HUDEP-2 (cell line): ENCODE measurements around the gene TRPM8.

Experiments used
- DNase-seq, 76 experiments: peaks; one replicate each; lab custom pipeline; 2025; ENCODE audit not compliant: unreplicated experiment in 76 of 76; lab: John Stamatoyannopoulos, UW

Gene TRPM8

DNA sequence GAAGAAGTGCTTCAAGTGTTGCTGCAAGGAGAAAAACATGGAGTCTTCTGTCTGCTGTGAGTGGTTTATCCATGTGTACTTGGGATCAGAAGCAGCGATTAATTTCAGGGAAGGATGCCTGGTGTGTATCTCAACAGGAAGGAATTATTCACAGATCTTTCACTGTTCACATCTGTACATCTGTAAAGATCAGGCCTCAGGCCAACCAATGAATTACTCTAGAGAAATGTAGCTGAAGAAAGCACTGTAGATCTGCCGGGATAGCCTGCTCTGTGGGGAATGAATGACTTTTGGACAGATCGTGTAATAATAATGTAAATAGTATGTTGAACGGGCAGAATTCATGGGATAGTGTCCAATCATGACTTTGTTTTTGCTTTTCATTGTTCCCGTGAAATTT lies 79.3 kb downstream of the TRPM8 start:
- no peak for DNase-seq

DNA sequence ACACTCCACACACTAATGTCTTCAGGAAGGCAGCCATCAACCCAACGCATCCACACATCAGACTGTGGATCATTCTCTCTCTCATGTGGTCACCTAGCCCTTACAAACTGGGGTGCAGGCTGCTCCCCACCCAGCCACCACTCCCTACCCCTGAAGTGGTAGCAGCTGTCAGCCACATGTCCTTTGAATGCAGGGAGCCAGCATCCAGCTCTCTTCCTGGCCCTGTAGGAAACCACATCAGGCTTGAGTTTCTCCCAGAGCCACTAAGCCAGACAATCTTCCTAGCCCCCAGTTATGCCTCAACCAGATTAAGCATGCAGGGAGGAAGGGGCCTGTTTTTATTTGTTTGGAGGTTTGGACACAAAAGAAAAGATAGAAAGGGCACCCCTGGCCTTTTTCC lies 80.5 kb downstream of the TRPM8 start:
- DNase-seq = no peak

DNA sequence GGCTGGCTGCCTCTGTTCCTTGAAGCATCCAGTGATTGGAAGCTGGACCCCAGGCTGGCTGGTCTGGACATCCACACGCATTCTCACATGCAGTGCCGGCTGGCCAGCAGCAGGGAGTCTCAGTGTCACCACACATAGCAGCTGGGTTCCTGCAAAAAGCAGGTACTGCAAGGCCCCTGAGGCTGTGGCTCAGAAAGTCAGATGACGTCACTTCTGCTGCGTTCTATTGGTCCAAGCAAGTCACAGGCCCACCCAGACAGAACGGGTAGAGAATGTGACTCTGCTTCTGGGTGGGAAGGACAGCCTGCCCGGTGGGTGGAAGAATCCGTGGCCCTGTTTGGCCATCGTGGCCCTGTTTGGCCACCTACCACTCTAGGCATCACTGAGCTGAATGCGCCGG lies 82.0 kb downstream of the TRPM8 start:
- DNase-seq = no peak

DNA sequence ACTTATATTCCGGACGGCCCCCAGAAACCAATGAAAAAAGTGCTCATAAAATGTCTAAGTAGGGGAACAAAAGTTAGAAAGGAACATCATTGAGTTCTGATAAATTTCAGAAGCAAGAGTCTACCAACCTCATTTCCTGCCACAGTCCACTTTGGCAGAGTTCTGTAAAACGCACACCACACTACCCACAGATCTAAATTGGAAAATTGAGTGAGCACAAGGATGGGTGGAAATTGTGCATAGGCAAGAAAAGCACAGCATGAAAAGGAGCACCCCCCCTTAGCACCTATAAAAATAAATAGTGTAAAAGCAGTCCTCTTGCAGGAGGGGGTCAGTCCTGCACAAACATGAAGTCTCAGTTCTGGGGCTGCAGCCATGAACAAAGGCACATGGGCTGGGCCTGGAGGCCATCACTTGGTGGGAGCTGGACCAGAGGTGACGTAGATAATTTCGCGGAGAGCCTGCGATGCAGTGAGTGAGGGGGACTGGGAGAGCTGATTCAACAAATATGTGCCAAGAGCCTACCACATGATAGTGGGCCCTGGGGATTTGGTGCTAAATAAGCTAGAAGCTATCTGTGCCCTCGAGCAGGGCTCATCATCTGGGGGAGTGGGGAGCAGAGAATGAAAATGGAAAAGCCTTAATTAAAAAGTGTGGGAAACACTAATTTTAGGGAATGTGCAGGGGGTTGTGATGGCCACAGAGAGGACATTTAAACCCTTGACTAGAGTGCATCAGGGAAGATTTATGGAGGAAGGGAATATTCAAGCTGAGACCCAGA lies 84.4 kb downstream of the TRPM8 start:
- no peak for DNase-seq

DNA sequence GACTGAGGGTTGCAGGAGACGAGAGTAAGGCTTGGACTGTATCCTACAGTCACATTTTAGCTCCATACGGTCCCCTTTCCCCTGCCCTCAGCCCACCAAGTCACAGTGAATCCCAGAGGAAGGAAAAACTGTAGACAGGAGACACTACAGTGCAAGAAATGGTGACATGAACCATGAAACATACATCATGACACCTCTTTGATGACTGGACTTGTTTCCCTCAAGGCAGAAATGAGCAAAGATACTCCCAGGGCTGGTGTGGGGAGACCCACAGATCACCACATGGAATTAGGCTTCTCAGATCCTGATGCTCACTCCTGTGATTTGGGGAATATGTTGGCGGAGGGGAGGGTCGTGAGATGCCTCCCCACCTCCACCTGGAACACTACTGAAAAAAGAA lies 85.1 kb downstream of the TRPM8 start:
- no peak for DNase-seq

- peak in 6 of 76 experiments; percentile 7 to 22 (median 10) for DNase-seq
Measured at GRCh38 chr2:234003972-234004617, 86.9 kb downstream of the TRPM8 start.

DNA sequence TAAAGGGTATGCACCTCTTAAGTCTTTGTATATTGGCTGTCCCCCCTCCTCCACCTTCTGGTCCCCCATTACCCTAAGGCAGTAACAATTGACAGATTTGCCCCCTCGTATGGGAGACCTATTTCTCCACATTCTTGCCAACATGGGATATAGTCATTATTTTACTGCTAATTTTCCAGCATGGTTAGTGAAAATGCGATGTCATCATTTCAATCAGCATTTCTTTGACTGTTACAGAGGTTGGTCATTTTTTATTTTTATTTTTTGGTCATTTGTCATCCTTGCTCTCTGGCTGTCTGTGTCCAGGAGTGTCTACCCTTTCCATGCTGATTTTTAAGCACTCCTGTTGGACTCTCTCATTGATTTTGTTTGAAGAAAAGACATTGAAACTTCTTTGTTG lies 88.0 kb downstream of the TRPM8 start:
- DNase-seq = no peak

GRCh38 chr2:234006501-234006900 lies 89.3 kb downstream of the TRPM8 start:
- DNase-seq = no peak

GRCh38 chr2:234014427-234014826 lies 97.3 kb downstream of the TRPM8 start:
- no peak for DNase-seq

DNA sequence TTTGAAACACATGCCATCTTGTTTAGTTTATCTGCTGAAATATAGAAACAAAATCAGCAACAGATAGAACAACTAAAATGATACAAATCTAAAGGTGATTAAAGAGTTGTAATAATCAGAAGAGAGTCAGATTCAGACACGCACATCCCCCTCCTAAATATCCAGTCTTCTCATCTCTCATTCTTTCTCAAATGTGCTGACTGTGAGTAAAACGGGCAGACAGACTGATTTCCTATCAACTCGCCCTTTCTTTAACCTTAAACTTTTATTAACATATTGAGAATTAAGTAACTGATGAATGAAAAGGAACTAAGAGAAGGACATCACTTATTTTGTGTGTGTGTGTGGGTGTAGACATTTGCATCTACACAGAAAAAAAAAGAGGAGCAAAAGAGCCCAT lies 98.7 kb downstream of the TRPM8 start:
- DNase-seq = no peak

GRCh38 chr2:234019896-234020295 lies 102.7 kb downstream of the TRPM8 start:
- no peak for DNase-seq

DNA sequence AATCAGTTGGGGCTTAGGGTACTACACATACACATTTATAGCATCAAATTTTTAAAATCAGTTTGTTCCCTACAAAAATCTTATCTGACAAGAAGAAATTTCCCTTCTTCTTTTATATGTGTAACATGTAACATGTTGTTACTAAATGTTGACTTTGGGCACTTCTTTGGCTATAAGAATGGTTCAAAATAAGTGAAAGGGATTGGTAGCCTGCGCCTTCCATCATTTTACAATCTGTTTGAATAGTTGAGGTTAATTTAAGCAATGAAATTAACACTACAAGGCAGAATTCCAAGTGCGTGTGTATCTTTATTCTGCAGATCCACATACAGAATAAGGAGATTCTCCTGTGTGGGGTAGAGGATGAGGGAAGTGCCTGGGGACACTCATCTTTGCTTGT lies 103.2 kb downstream of the TRPM8 start:
- no peak for DNase-seq

DNA sequence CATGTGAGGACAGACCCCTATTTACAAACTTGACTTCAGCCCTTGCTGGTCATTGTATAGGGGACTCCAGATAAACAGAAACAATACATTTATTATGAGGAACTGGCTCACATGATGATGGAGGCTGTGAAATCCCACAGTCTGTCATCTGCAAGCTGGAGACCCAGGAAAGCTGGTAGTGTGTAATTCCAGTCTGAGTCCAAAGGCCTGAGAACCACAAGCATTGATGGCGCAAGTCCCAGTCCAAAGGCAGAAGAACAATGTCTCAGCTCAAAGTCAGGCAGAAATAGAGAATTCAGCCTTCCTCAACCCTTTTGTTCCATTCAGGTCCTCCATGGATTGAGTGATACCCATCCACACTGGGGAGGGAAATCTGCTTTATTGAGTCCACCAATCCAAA lies 105.3 kb downstream of the TRPM8 start:
- DNase-seq = no peak

- no peak for DNase-seq
Measured at GRCh38 chr2:234024304-234024703, 107.1 kb downstream of the TRPM8 start.

GRCh38 chr2:234025466-234025865 lies 108.3 kb downstream of the TRPM8 start:
- no peak for DNase-seq

DNA sequence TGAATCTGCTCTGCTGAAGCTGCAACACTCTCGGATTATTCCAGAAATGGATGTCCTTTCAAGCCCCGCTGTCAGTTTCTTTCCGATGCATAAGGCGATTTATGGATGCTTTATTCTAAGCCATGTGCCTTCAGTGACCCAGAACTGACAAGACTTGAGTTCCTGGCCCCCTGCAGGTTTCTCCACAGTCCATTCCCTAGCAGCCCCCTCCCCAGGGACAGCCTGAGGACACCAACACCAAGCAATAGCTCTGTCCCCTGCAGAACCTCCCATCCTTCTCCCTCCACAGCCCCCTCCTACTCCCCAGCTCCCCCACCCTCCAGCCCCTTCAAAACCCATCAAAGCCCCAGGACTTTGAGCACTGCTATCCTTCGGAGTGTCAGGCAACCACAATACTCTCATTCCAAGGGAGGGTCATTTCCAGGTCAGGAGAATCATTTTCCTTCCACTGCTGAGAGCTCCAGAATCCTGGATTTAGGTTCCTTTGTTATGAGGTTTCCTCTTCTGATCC lies 108.8 kb downstream of the TRPM8 start:
- DNase-seq = no peak

GRCh38 chr2:234026693-234027254 lies 109.6 kb downstream of the TRPM8 start:
- no peak for DNase-seq

DNA sequence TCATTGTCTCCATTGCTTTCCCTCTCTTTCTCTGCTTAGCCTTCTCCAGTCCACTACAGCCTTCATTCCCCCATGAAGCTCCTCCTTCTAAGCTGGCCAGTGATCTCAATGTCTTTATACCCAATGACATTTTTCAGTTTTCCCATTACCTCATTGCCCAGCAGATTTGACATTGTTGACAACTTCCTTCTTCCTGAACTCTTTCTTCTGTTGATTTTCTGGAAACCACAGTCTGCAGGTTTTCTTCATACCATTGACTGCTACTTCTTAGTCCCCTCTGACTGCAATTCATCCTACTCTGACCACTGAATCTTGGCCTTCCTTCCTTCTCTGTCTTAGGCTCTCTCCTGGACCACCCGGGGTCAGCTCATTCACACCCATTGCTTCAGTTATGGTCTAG lies 110.5 kb downstream of the TRPM8 start:
- DNase-seq = no peak

- no peak for DNase-seq
Measured at GRCh38 chr2:234029150-234029733, 112.1 kb downstream of the TRPM8 start.

DNA sequence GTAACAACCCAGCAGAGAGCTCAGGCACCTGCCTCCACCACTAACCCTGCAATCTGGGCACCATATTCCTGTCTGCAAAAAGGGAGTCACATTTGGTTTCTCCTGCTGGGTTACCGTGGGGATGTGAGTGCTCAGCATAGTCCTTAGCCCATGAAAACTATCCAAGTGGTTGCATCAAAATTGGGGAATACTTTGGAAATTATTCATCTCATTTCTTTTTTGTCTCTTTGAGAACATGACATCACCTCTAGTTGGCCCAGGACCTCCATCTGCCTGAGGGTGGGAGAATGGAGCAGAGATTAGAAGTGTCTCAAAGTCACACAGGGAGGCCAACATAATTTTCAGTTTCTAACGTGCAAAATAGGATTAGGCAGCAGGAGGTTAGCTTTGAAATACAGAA lies 114.0 kb downstream of the TRPM8 start:
- DNase-seq = no peak

GRCh38 chr2:234032279-234032856 lies 115.2 kb downstream of the TRPM8 start:
- no peak for DNase-seq
